GM12878 (cell line): ENCODE data around the gene PLET1.

Experiments
- BCLAF1 ChIP-seq: fragments of 450-650 bp; IDR thresholded peaks from 2 replicates; pipeline ENCODE4 v1.6.1; 2017; ENCODE audit warnings: antibody characterized with exemption, mild to moderate bottlenecking, moderate library complexity
- CTCF ChIP-seq, 3 experiments: IDR thresholded peaks in 2 of 3; conservative IDR thresholded peaks in 1 of 3; 2 replicates each; pipeline ENCODE4 v1.5.1; 2011; ENCODE audit warnings: low read depth in 3 of 3, low read length in 3 of 3, mild to moderate bottlenecking in 3 of 3, control low read depth in 2 of 3, moderate library complexity in 2 of 3, inconsistent platforms in 1 of 3, mixed read lengths in 1 of 3; ENCODE audit not compliant: control insufficient read depth in 2 of 3, insufficient read depth in 1 of 3; ENCODE audit errors: extremely low read depth in 1 of 3
- MAX ChIP-seq: IDR thresholded peaks from 2 replicates; pipeline ENCODE4 v1.6.1; 2012; ENCODE audit warnings: low read depth, low read length, improper control_type of control experiment
- MTA2 ChIP-seq: fragments of 450-650 bp; IDR thresholded peaks from 2 replicates; pipeline ENCODE4 v1.6.1; 2016; ENCODE audit warnings: low read depth, mild to moderate bottlenecking, moderate library complexity
- REST ChIP-seq: IDR thresholded peaks from 2 replicates; pipeline ENCODE4 v1.6.1; 2012; ENCODE audit warnings: mild to moderate bottlenecking, low read depth, low read length
- USF2 ChIP-seq: IDR thresholded peaks from 2 replicates; pipeline ENCODE4 v1.6.1; 2011; ENCODE audit warnings: low read depth, low read length, improper control_type of control experiment, borderline replicate concordance

DNA sequence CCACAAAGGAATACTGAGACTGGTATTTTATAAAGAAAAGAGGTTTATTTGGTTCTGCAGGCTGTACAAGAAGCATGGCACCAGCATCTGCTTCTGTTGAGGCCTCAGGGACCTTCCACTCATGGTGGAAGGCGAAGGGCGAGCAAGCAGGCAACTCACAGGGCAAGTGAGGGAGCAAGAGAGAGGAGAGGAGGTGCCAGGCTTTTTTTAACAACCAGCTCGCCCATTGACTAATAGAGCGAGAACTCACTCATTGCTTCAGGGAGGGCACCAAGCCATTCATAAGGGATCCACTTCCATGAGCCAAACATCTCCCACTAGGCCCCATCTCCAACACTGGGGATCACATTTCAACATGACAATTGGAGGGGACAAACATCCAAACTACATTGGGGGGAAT lies 33.2 kb downstream of the PLET1 start:
- TF ChIP-seq BCLAF1: no peak
- no peak for TF ChIP-seq MAX
- no peak for TF ChIP-seq USF2
- TF ChIP-seq REST: no peak
- no peak for TF ChIP-seq CTCF (IDR thresholded peaks at IDR 0.05 in 2 of 3, conservative IDR thresholded peaks at IDR 0.05 in 1 of 3; ENCODE audit: control insufficient read depth in 2 of 3, extremely low read depth in 1 of 3, insufficient read depth in 1 of 3, low read depth in 3 of 3, low read length in 3 of 3)
- TF ChIP-seq MTA2: no peak
